H1 (cell line): ENCODE measurements around the gene DCTN3. TPM values are rescaled to one million over a fixed set of nuclear protein-coding genes. Genes with fewer than 3 reads are reported as not detected.

ENCODE experiments used
- BACH1 ChIP-seq: IDR thresholded peaks from 2 replicates; pipeline ENCODE4 v1.6.1; 2012; ENCODE audit warnings: low read length, improper control_type of control experiment
- CHD2 ChIP-seq: IDR thresholded peaks from 2 replicates; pipeline ENCODE4 v1.6.1; 2012; ENCODE audit warnings: low read length, improper control_type of control experiment
- CTCF ChIP-seq, 3 experiments: IDR thresholded peaks; 1 replicate in 2 of 3; 2 replicates in 1 of 3; pipeline versions ENCODE4 v1.5.1 to v1.6.1; 2011; ENCODE audit warnings: low read length in 3 of 3, mild to moderate bottlenecking in 3 of 3, inconsistent platforms in 2 of 3, low read depth in 1 of 3, moderate library complexity in 1 of 3; ENCODE audit not compliant: insufficient read depth in 1 of 3; ENCODE audit errors: control extremely low read depth in 1 of 3
- EGR1 ChIP-seq: IDR thresholded peaks from 2 replicates; pipeline ENCODE4 v1.6.1; 2011; ENCODE audit warnings: low read depth, low read length, borderline replicate concordance
- FOSL1 ChIP-seq: IDR thresholded peaks from 2 replicates; pipeline ENCODE4 v1.6.1; 2011; ENCODE audit warnings: mild to moderate bottlenecking, low read depth, low read length, moderate library complexity; ENCODE audit not compliant: insufficient read depth
- HDAC6 ChIP-seq: IDR thresholded peaks from one replicate; pipeline ENCODE4 v1.7.1; 2012; ENCODE audit warnings: low read depth, mild to moderate bottlenecking, inconsistent platforms, low read length, moderate library complexity
- JUND ChIP-seq: IDR thresholded peaks from 2 replicates; pipeline ENCODE4 v1.6.1; 2011; ENCODE audit warnings: mild to moderate bottlenecking, improper control_type of control experiment, low read length
- KDM4A ChIP-seq: IDR thresholded peaks from one replicate; pipeline ENCODE4 v1.7.1; 2012; ENCODE audit warnings: low read depth, mild to moderate bottlenecking, moderate library complexity, low read length, inconsistent platforms; ENCODE audit not compliant: severe bottlenecking
- KDM5A ChIP-seq: fragments of 200-600 bp; IDR thresholded peaks from 2 replicates; pipeline ENCODE4 v1.7.1; 2012; ENCODE audit warnings: mild to moderate bottlenecking, low read length, inconsistent platforms, mixed read lengths
- MAFK ChIP-seq: IDR thresholded peaks from 2 replicates; pipeline ENCODE4 v1.6.1; 2012; ENCODE audit warnings: low read depth, mild to moderate bottlenecking, improper control_type of control experiment, low read length
- SAP30 ChIP-seq: fragments of 300-600 bp; sonication (generic); IDR thresholded peaks from 2 replicates; pipeline ENCODE4 v1.7.1; 2012; ENCODE audit warnings: low read length, moderate library complexity, mild to moderate bottlenecking, inconsistent platforms; ENCODE audit not compliant: insufficient read depth, insufficient replicate concordance
- SP2 ChIP-seq: IDR thresholded peaks from 2 replicates; pipeline ENCODE4 v1.6.1; 2012; ENCODE audit warnings: mild to moderate bottlenecking, low read length, inconsistent platforms
- SP4 ChIP-seq: IDR thresholded peaks from 2 replicates; pipeline ENCODE4 v1.6.1; 2012; ENCODE audit warnings: low read length, inconsistent platforms
- SRF ChIP-seq: IDR thresholded peaks from 2 replicates; pipeline ENCODE4 v1.6.1; 2011; ENCODE audit warnings: mild to moderate bottlenecking, low read depth, low read length, moderate library complexity
- ZNF274 ChIP-seq: IDR thresholded peaks from 2 replicates; pipeline ENCODE4 v1.7.0; 2012; ENCODE audit warnings: low read length, borderline replicate concordance; ENCODE audit errors: extremely low read depth
- polyA plus RNA-seq, 7 experiments: library from polyadenylated mRNA; depleted of rRNA in 3 of 7; stranded (reverse) in 5 of 7; unstranded in 2 of 7; fragments of >200 nt in 5 of 7; fragments of 200-250 nt in 2 of 7; gene quantifications; 1 replicate in 5 of 7; 2 replicates in 1 of 7; 4 replicates in 1 of 7; pipeline versions ENCODE4 v1.2.1 to v1.2.3, GENCODE V29; 2011 to 2013; ENCODE audit warnings: missing spikeins in 2 of 7, mixed read lengths in 2 of 7
- total RNA-seq: library from RNA; stranded (reverse); fragmentation: NEBNext Ultra II Directional; extraction: Animal tissue kit (Norgen Biotek cat#: 25700); gene quantifications from 2 replicates; pipeline ENCODE4 v1.2.1, GENCODE V29; 2021

The DCTN3 gene
- total and polyA plus RNA-seq, 2 of the 8 experiments (the other 6 are each of a cell fraction or from before 2014, with no cell fraction given): 25.6 to 39.2 TPM

- TF ChIP-seq CTCF (IDR thresholded peaks at IDR 0.05; ENCODE audit: control extremely low read depth in 1 of 3, insufficient read depth in 1 of 3, low read depth in 1 of 3, low read length in 3 of 3): peak; percentile 92 to 98 (median 96)
- TF ChIP-seq SRF: no peak
- TF ChIP-seq SP4: no peak
- no peak; the same call in 1 of the 2 replicates for TF ChIP-seq JUND
- no peak for TF ChIP-seq HDAC6
- TF ChIP-seq MAFK: no peak
- no peak for TF ChIP-seq BACH1
- no peak for TF ChIP-seq FOSL1
- no peak for TF ChIP-seq EGR1
- no peak for TF ChIP-seq SAP30
- TF ChIP-seq SP2: no peak
- TF ChIP-seq KDM4A: no peak
- TF ChIP-seq CHD2: no peak
- TF ChIP-seq ZNF274: no peak
- no peak for TF ChIP-seq KDM5A
These were observed 28.9 kb downstream of the DCTN3 start (continued) for GRCh38 chr9:34591248-34591916.
